ENCODE results near the gene GK2. TPM values are rescaled to one million over a fixed set of nuclear protein-coding genes. Genes with fewer than 3 reads are reported as not detected.

Gene GK2
- polyA plus RNA-seq (2012; ENCODE audit: missing spikeins), result not detected

DNA sequence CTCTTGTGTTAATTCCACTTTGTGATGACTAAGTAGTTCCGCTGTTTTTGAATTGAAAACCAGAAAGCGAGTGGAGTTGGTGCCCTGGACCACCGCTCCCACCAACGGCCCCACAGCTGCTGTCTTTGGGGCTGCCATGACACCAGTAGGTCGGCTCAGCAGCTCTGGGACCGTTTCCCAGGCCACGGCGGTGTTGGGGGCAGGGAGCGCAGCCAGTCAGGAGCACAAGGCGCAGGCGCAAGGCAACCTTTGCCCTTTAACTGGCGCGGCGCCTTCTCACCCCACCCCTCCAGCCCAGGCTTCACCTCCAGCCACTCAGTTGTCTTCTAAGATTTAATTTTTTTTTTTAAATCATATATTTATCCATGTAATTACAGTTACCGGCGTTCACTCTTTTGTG is at the start of gene GK2:
Gene GK2 (minus strand): TSS at position 166 of the 400 bp plus-strand sequence. CDS start 28 bp downstream, at position 138.
- FAIRE-seq (no peak), DNase-seq (ENCODE audit: insufficient read length) (no peak)
- TF ChIP-seq TAF1 (IDR thresholded peaks at IDR 0.05; ENCODE audit: borderline replicate concordance, low read depth, low read length), result no peak
- no peak for TF ChIP-seq POLR2AphosphoS5 (IDR thresholded peaks at IDR 0.05; ENCODE audit: low read depth, low read length)
- no peak for TF ChIP-seq POLR2A (IDR thresholded peaks at IDR 0.05; ENCODE audit: low read depth, low read length)

- no peak for DNase-seq (ENCODE audit: insufficient read length)
- TF ChIP-seq TAF1 (IDR thresholded peaks at IDR 0.05; ENCODE audit: borderline replicate concordance, low read depth, low read length) (no peak), POLR2AphosphoS5 (IDR thresholded peaks at IDR 0.05; ENCODE audit: low read depth, low read length) (no peak), POLR2A (IDR thresholded peaks at IDR 0.05; ENCODE audit: low read depth, low read length) (no peak)
- no peak for FAIRE-seq
Observed at GRCh38 chr4:79455216-79455615, 47.2 kb upstream of the GK2 start.

GRCh38 chr4:79454656-79455055 is 46.6 kb upstream of the GK2 start:
- no peak for FAIRE-seq
- no peak for DNase-seq (ENCODE audit: insufficient read length)
- no peak for TF ChIP-seq POLR2A (IDR thresholded peaks at IDR 0.05; ENCODE audit: low read depth, low read length)
- no peak for TF ChIP-seq POLR2AphosphoS5 (IDR thresholded peaks at IDR 0.05; ENCODE audit: low read depth, low read length)
- no peak for TF ChIP-seq TAF1 (IDR thresholded peaks at IDR 0.05; ENCODE audit: borderline replicate concordance, low read depth, low read length)

DNA sequence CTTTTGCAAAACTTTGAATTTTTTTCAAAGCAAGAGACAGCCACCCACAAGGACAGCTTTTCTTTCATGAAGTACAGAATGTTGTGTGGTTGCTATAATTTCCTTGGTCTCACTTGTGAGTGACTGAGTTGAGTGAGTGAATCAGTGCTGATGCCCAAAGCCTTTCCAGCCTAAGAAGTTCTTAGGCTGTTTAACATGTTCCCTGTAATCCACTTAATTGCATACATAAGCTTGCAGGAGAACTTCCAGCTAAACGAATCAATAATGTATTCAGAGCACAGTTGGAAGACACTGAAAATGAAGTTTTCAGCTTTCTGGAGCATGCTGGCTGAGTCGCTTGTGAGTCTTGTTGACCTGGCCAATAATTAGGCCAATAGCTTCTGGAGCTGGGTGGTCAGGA is 42.0 kb upstream of the GK2 start:
- no peak for TF ChIP-seq POLR2A (IDR thresholded peaks at IDR 0.05; ENCODE audit: low read depth, low read length)
- TF ChIP-seq TAF1 (IDR thresholded peaks at IDR 0.05; ENCODE audit: borderline replicate concordance, low read depth, low read length), result no peak
- no peak for TF ChIP-seq POLR2AphosphoS5 (IDR thresholded peaks at IDR 0.05; ENCODE audit: low read depth, low read length)
- no peak for FAIRE-seq

DNA sequence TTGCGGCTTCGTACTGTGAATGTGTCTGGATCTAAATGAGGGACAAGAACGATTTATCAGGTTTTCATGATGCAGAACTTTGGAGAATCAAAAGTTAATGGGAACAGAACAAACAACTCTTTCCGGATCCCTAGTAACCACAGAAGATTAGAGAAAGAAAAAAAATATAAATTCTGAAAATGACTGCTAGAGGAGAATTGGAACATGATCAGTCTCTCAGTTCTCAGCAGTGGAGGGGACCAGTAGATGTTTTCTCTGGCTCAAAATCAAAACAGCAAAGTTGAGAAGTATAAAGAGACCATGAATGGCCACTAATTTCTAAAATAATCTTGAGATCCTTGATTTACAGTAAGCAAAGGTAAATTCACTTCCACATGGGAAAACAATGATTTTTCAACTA is 38.1 kb upstream of the GK2 start:
- DNase-seq (ENCODE audit: insufficient read length) (no peak), FAIRE-seq (no peak)
- no peak for TF ChIP-seq TAF1 (IDR thresholded peaks at IDR 0.05; ENCODE audit: borderline replicate concordance, low read depth, low read length)
- TF ChIP-seq POLR2AphosphoS5 (IDR thresholded peaks at IDR 0.05; ENCODE audit: low read depth, low read length), result no peak
- TF ChIP-seq POLR2A (IDR thresholded peaks at IDR 0.05; ENCODE audit: low read depth, low read length), result no peak

More for the DNA sequence above, 42.0 kb upstream of the GK2 start:
- no peak for DNase-seq (ENCODE audit: insufficient read length)

DNA sequence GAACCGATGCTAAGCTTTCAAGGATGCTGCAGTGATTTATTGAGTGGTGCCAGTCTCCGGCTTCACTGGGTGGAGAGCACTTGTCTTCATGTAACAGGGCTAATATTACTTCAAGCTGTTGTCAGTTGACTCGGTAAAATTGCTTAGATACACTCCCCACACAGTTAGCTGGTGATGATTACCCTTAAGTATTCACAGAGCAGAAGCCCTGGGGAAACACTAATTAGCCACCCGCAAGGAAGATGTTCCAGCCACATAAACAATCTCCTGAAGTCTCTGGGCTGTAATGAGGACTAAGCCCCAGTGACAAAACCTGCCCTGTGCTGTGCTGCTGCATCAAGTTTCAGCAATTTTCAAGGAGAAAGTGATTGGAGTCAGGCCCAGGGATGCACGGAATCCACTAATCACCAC is 37.3 kb upstream of the GK2 start:
- DNase-seq (ENCODE audit: insufficient read length), result no peak
- TF ChIP-seq POLR2A (IDR thresholded peaks at IDR 0.05; ENCODE audit: low read depth, low read length), result no peak
- no peak for TF ChIP-seq POLR2AphosphoS5 (IDR thresholded peaks at IDR 0.05; ENCODE audit: low read depth, low read length)
- TF ChIP-seq TAF1 (IDR thresholded peaks at IDR 0.05; ENCODE audit: borderline replicate concordance, low read depth, low read length), result no peak
- FAIRE-seq, result no peak

- TF ChIP-seq POLR2A (IDR thresholded peaks at IDR 0.05; ENCODE audit: low read depth, low read length) (no peak), POLR2AphosphoS5 (IDR thresholded peaks at IDR 0.05; ENCODE audit: low read depth, low read length) (no peak), TAF1 (IDR thresholded peaks at IDR 0.05; ENCODE audit: borderline replicate concordance, low read depth, low read length) (no peak)
- DNase-seq (ENCODE audit: insufficient read length), result no peak
- FAIRE-seq, result no peak
Observed at GRCh38 chr4:79442422-79442821, 34.4 kb upstream of the GK2 start.

- DNase-seq (ENCODE audit: insufficient read length), result no peak
- TF ChIP-seq TAF1 (IDR thresholded peaks at IDR 0.05; ENCODE audit: borderline replicate concordance, low read depth, low read length) (no peak), POLR2A (IDR thresholded peaks at IDR 0.05; ENCODE audit: low read depth, low read length) (no peak), POLR2AphosphoS5 (IDR thresholded peaks at IDR 0.05; ENCODE audit: low read depth, low read length) (no peak)
- no peak for FAIRE-seq
Observed at GRCh38 chr4:79439489-79439888, 31.5 kb upstream of the GK2 start.

- FAIRE-seq, result no peak
- no peak for TF ChIP-seq TAF1 (IDR thresholded peaks at IDR 0.05; ENCODE audit: borderline replicate concordance, low read depth, low read length)
- no peak for TF ChIP-seq POLR2A (IDR thresholded peaks at IDR 0.05; ENCODE audit: low read depth, low read length)
- TF ChIP-seq POLR2AphosphoS5 (IDR thresholded peaks at IDR 0.05; ENCODE audit: low read depth, low read length), result no peak
- no peak for DNase-seq (ENCODE audit: insufficient read length)
Observed at GRCh38 chr4:79431839-79432238, 23.8 kb upstream of the GK2 start.

- TF ChIP-seq POLR2AphosphoS5 (IDR thresholded peaks at IDR 0.05; ENCODE audit: low read depth, low read length) (no peak), POLR2A (IDR thresholded peaks at IDR 0.05; ENCODE audit: low read depth, low read length) (no peak), TAF1 (IDR thresholded peaks at IDR 0.05; ENCODE audit: borderline replicate concordance, low read depth, low read length) (no peak)
- DNase-seq (ENCODE audit: insufficient read length), result no peak
- no peak for FAIRE-seq
Observed at GRCh38 chr4:79429113-79429903, 21.3 kb upstream of the GK2 start.

DNA sequence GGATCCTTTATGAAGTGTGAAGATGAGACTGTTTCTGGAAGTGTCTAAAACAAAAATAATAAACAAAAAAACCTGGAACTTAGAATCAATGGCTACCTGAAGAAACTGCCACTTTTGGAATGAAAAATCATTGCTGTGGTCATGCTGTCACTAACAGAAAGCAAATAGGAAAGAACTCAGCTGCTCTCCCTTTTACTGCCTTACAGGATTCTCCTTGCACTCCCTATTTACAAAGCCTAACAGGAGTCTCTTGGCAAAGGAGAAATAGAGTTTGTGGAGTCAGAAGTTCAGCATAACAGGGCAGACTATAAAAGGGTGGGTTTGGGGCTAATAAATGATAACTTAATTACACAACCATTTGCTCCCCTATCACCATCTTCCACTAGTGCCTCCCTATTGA is 19.0 kb upstream of the GK2 start:
- FAIRE-seq, result no peak

GRCh38 chr4:79425586-79425985 is 17.6 kb upstream of the GK2 start:
- FAIRE-seq, result no peak
- DNase-seq (ENCODE audit: insufficient read length), result no peak
- TF ChIP-seq POLR2A (IDR thresholded peaks at IDR 0.05; ENCODE audit: low read depth, low read length) (no peak), POLR2AphosphoS5 (IDR thresholded peaks at IDR 0.05; ENCODE audit: low read depth, low read length) (no peak), TAF1 (IDR thresholded peaks at IDR 0.05; ENCODE audit: borderline replicate concordance, low read depth, low read length) (no peak)

More for the DNA sequence above, 19.0 kb upstream of the GK2 start:
- no peak for TF ChIP-seq POLR2AphosphoS5 (IDR thresholded peaks at IDR 0.05; ENCODE audit: low read depth, low read length)
- TF ChIP-seq TAF1 (IDR thresholded peaks at IDR 0.05; ENCODE audit: borderline replicate concordance, low read depth, low read length), result no peak
- no peak for TF ChIP-seq POLR2A (IDR thresholded peaks at IDR 0.05; ENCODE audit: low read depth, low read length)
- no peak for DNase-seq (ENCODE audit: insufficient read length)

All from GM12892 (cell line).